Measurements from ENCODE around the gene ITPK1. TPM values are rescaled to one million over a fixed set of nuclear protein-coding genes. Genes with fewer than 3 reads are reported as not detected.
A peak's percentile ranks its signal among the peaks of the same experiment; 100 is the strongest.
"Not testable (repeated sequence)": the region's sequence is repeated elsewhere in the genome, so short reads cannot be mapped to it uniquely, and the experiment has no call there.

Gene ITPK1
- total and polyA plus RNA-seq, 2 experiments from 2014 or later, result 18.7 to 35.0 TPM

- no peaks in the 10 kb centered on the region for H4K20me1 ChIP-seq (ENCODE audit: insufficient read depth)
- no peak overlapping the region for H3K9ac ChIP-seq
- H3K27ac ChIP-seq, result no peak overlapping the region
- WGBS, 2 experiments (ENCODE audit: low coverage in 1 of 2, low lambda C conversion rate in 2 of 2, missing lambda C conversion rate in 2 of 2), result 64 to 78% methylated on average over 6 to 8 of the region's 8 CpGs
- no peaks in the 10 kb centered on the region for H3K36me3 ChIP-seq (ENCODE audit: low read depth)
- H3K9me3 ChIP-seq (ENCODE audit: low read depth), result no peaks in the 10 kb centered on the region
- no peak overlapping the region for H2AFZ ChIP-seq
- TF ChIP-seq EZH2 (IDR thresholded peaks at IDR 0.05; ENCODE audit: insufficient read depth, poor library complexity, severe bottlenecking) (no peak), EZH2phosphoT487 (IDR thresholded peaks at IDR 0.05; ENCODE audit: insufficient read depth, low read depth) (no peak)
- DNase-seq, result no peak
- H3K4me2 ChIP-seq (ENCODE audit: unreplicated experiment), result no peak overlapping the region
- H3K4me1 ChIP-seq (ENCODE audit: insufficient read depth), result peaks cover 5% of the 10 kb centered on the region
- no peaks in the 10 kb centered on the region for H3K9me2 ChIP-seq (ENCODE audit: insufficient read depth)
- peaks cover 5% of the 10 kb centered on the region; the same call in 1 of the 2 replicates for H3F3A ChIP-seq (ENCODE audit: insufficient read depth)
- H3K79me2 ChIP-seq (ENCODE audit: insufficient read depth), result no peaks in the 10 kb centered on the region
- H3K4me3 ChIP-seq, result no peak overlapping the region
- no peaks in the 10 kb centered on the region for H3K27me3 ChIP-seq (replicated peaks; ENCODE audit: insufficient read depth)
- in situ Hi-C loops (cut with MboI), result loop anchor here (10.0 kb wide), 1 partner anchor 181 kb away; no protein-coding TSS in a partner anchor
Measured at GRCh38 chr14:93136009-93136408, 20.3 kb upstream of the ITPK1 start.

- 91 to 95% methylated on average over 5 of the region's 5 CpGs for WGBS, 2 experiments (ENCODE audit: low coverage in 1 of 2, low lambda C conversion rate in 2 of 2, missing lambda C conversion rate in 2 of 2)
- DNase-seq, result no peak
- no peak overlapping the region for H3K4me2 ChIP-seq (ENCODE audit: unreplicated experiment)
- in situ Hi-C loops (cut with MboI), result loop anchor here (10.0 kb wide), 1 partner anchor 181 kb away; no protein-coding TSS in a partner anchor
- H3K9me2 ChIP-seq (ENCODE audit: insufficient read depth), result no peaks in the 10 kb centered on the region
- H3K27ac ChIP-seq, result no peak overlapping the region
- no peaks in the 10 kb centered on the region for H4K20me1 ChIP-seq (ENCODE audit: insufficient read depth)
- H3K4me1 ChIP-seq (ENCODE audit: insufficient read depth), result peaks cover 5% of the 10 kb centered on the region
- no peak overlapping the region for H2AFZ ChIP-seq
- H3K9me3 ChIP-seq (ENCODE audit: low read depth), result no peaks in the 10 kb centered on the region
- TF ChIP-seq EZH2phosphoT487 (IDR thresholded peaks at IDR 0.05; ENCODE audit: insufficient read depth, low read depth) (no peak), EZH2 (IDR thresholded peaks at IDR 0.05; ENCODE audit: insufficient read depth, poor library complexity, severe bottlenecking) (no peak)
- H3F3A ChIP-seq (ENCODE audit: insufficient read depth), result peaks cover 5% of the 10 kb centered on the region; the same call in 1 of the 2 replicates
- H3K27me3 ChIP-seq (replicated peaks; ENCODE audit: insufficient read depth), result no peaks in the 10 kb centered on the region
- H3K79me2 ChIP-seq (ENCODE audit: insufficient read depth), result no peaks in the 10 kb centered on the region
- no peak overlapping the region for H3K4me3 ChIP-seq
- H3K9ac ChIP-seq, result no peak overlapping the region
- H3K36me3 ChIP-seq (ENCODE audit: low read depth), result no peaks in the 10 kb centered on the region
Measured at GRCh38 chr14:93135399-93135798, 19.7 kb upstream of the ITPK1 start.

- Histone ChIP-seq H3K79me2 (ENCODE audit: insufficient read depth) (no peaks in the 10 kb centered on the region), H2AFZ (no peak overlapping the region), H3K4me3 (no peak overlapping the region), H3K9me2 (ENCODE audit: insufficient read depth) (no peaks in the 10 kb centered on the region), H3K27ac (no peak overlapping the region), H4K20me1 (ENCODE audit: insufficient read depth) (no peaks in the 10 kb centered on the region), H3K36me3 (ENCODE audit: low read depth) (no peaks in the 10 kb centered on the region), H3K9me3 (ENCODE audit: low read depth) (no peaks in the 10 kb centered on the region), H3K9ac (no peak overlapping the region), H3K4me1 (ENCODE audit: insufficient read depth) (peaks cover 5% of the 10 kb centered on the region), H3F3A (ENCODE audit: insufficient read depth) (peaks cover 5% of the 10 kb centered on the region; the same call in 1 of the 2 replicates), H3K27me3 (replicated peaks; ENCODE audit: insufficient read depth) (no peaks in the 10 kb centered on the region), H3K4me2 (ENCODE audit: unreplicated experiment) (peak overlapping the region; percentile 6)
- peak; percentile 91 for DNase-seq
- in situ Hi-C loops (cut with MboI), result loop anchor here (10.0 kb wide), 1 partner anchor 179 kb away; no protein-coding TSS in a partner anchor
- 21 to 22% methylated on average over 8 of the region's 8 CpGs for WGBS, 2 experiments (ENCODE audit: low coverage in 1 of 2, low lambda C conversion rate in 2 of 2, missing lambda C conversion rate in 2 of 2)
- TF ChIP-seq EZH2phosphoT487 (IDR thresholded peaks at IDR 0.05; ENCODE audit: insufficient read depth, low read depth) (no peak), EZH2 (IDR thresholded peaks at IDR 0.05; ENCODE audit: insufficient read depth, poor library complexity, severe bottlenecking) (no peak)
Measured at GRCh38 chr14:93133464-93133863, 17.7 kb upstream of the ITPK1 start.

- Histone ChIP-seq H3K27me3 (replicated peaks; ENCODE audit: insufficient read depth) (no peaks in the 10 kb centered on the region), H3K4me3 (no peak overlapping the region), H3K36me3 (ENCODE audit: low read depth) (no peaks in the 10 kb centered on the region), H3K9ac (no peak overlapping the region), H4K20me1 (ENCODE audit: insufficient read depth) (no peaks in the 10 kb centered on the region), H3K9me2 (ENCODE audit: insufficient read depth) (no peaks in the 10 kb centered on the region), H3K27ac (no peak overlapping the region), H3K4me1 (ENCODE audit: insufficient read depth) (peaks cover 5% of the 10 kb centered on the region), H3F3A (ENCODE audit: insufficient read depth) (peaks cover 5% of the 10 kb centered on the region; the same call in 1 of the 2 replicates), H3K79me2 (ENCODE audit: insufficient read depth) (no peaks in the 10 kb centered on the region), H2AFZ (no peak overlapping the region), H3K9me3 (ENCODE audit: low read depth) (no peaks in the 10 kb centered on the region), H3K4me2 (ENCODE audit: unreplicated experiment) (no peak overlapping the region)
- TF ChIP-seq EZH2phosphoT487 (IDR thresholded peaks at IDR 0.05; ENCODE audit: insufficient read depth, low read depth) (no peak), EZH2 (IDR thresholded peaks at IDR 0.05; ENCODE audit: insufficient read depth, poor library complexity, severe bottlenecking) (no peak)
- peak; percentile 37 for DNase-seq
- in situ Hi-C loops (cut with MboI), result loop anchor here (10.0 kb wide), 1 partner anchor 178 kb away; no protein-coding TSS in a partner anchor
- WGBS, 2 experiments (ENCODE audit: low coverage in 1 of 2, low lambda C conversion rate in 2 of 2, missing lambda C conversion rate in 2 of 2), result 85 to 88% methylated on average over 7 to 8 of the region's 8 CpGs
Measured at GRCh38 chr14:93132472-93133065, 16.8 kb upstream of the ITPK1 start.

- not testable (repeated sequence) for H4K20me1 ChIP-seq (ENCODE audit: insufficient read depth); H3K9ac ChIP-seq; H3K27ac ChIP-seq; H2AFZ ChIP-seq; H3K4me2 ChIP-seq (ENCODE audit: unreplicated experiment); H3K4me3 ChIP-seq; H3K9me2 ChIP-seq (ENCODE audit: insufficient read depth); H3F3A ChIP-seq (ENCODE audit: insufficient read depth); H3K27me3 ChIP-seq (replicated peaks; ENCODE audit: insufficient read depth); H3K4me1 ChIP-seq (ENCODE audit: insufficient read depth); H3K79me2 ChIP-seq (ENCODE audit: insufficient read depth); H3K9me3 ChIP-seq (ENCODE audit: low read depth); H3K36me3 ChIP-seq (ENCODE audit: low read depth)
- in situ Hi-C loops (cut with MboI), result loop anchor here (10.0 kb wide), 1 partner anchor 177 kb away; no protein-coding TSS in a partner anchor
- DNase-seq, result peak; percentile 13
- WGBS, 2 experiments (ENCODE audit: low coverage in 1 of 2, low lambda C conversion rate in 2 of 2, missing lambda C conversion rate in 2 of 2), result 85 to 86% methylated on average over 5 of the region's 5 CpGs
Measured at GRCh38 chr14:93131257-93131820, 15.6 kb upstream of the ITPK1 start.

All from GM23248 (cell line).